ENCODE data around the gene CCL4L2.
"Not testable (repeated sequence)": the region's sequence is repeated elsewhere in the genome, so short reads cannot be mapped to it uniquely, and the experiment has no call there.

Gene CCL4L2

DNA sequence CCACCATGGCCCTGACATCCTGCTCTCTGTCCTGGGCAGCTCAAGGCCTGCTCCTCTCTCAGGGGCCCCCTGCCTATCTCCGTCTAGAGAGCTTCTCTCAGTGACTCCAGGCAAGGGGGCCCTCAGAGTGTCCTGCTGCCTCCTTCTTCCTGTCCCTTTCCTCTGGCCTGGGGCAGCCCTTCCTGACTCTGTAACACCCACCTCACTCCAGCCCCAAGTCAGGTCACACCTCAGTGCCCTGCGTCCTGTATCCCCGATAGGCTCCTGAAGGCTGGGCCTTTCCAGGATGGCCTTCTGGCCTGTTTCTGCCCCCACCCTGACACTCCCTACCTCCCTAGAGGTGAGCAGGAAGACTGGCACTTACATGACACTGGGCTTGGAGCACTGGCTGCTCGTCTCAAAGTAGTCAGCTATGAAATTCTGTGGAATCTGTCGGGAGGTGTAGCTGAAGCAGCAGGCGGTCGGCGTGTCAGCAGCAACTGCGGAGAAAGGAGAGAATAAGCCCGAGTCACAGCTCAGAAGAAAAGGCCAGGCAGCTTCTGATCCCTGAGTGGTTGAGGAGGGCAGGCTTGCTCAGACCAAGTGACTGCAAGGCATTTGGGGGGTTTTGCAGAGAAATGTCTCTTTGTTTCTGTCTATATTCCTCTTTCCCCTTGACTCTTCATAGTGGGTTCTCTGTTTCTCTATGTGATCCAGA lies 15.3 kb upstream of the CCL4L2 start:
- no peak overlapping the region for H3K4me3 ChIP-seq (ENCODE audit: low read depth, low read length)
- DNase-seq (ENCODE audit: low read depth, low spot score), result no peak
- TF ChIP-seq, protein P1, sequence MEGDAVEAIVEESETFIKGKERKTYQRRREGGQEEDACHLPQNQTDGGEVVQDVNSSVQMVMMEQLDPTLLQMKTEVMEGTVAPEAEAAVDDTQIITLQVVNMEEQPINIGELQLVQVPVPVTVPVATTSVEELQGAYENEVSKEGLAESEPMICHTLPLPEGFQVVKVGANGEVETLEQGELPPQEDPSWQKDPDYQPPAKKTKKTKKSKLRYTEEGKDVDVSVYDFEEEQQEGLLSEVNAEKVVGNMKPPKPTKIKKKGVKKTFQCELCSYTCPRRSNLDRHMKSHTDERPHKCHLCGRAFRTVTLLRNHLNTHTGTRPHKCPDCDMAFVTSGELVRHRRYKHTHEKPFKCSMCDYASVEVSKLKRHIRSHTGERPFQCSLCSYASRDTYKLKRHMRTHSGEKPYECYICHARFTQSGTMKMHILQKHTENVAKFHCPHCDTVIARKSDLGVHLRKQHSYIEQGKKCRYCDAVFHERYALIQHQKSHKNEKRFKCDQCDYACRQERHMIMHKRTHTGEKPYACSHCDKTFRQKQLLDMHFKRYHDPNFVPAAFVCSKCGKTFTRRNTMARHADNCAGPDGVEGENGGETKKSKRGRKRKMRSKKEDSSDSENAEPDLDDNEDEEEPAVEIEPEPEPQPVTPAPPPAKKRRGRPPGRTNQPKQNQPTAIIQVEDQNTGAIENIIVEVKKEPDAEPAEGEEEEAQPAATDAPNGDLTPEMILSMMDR (IDR thresholded peaks at IDR 0.05; ENCODE audit: low read depth, low read length), result no peak
- in situ Hi-C loops (cut with HindIII; ENCODE audit: low sequenced_read_pairs), result no loop called here

DNA sequence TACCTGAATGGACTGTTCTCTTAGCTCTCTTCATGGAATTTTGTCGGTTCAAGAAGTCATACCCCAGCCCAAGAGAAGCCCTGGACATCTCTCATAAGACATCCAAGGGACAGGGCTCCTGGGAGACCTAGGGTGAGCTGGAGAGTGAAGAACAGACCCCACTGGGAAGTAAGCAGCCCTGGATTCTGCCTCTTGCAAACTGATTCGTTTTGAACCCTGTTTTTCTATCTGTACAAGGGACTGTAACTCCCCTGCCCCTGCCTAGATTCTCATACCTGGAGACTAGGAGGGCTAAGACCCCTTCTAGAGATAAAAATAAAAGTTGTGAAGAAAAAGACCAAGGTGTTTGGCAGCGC lies 14.8 kb upstream of the CCL4L2 start:
- in situ Hi-C loops (cut with HindIII; ENCODE audit: low sequenced_read_pairs), result no loop called here
- TF ChIP-seq, protein P1 (IDR thresholded peaks at IDR 0.05; ENCODE audit: low read depth, low read length), result no peak
- DNase-seq (ENCODE audit: low read depth, low spot score), result no peak
- no peak overlapping the region for H3K4me3 ChIP-seq (ENCODE audit: low read depth, low read length)

DNA sequence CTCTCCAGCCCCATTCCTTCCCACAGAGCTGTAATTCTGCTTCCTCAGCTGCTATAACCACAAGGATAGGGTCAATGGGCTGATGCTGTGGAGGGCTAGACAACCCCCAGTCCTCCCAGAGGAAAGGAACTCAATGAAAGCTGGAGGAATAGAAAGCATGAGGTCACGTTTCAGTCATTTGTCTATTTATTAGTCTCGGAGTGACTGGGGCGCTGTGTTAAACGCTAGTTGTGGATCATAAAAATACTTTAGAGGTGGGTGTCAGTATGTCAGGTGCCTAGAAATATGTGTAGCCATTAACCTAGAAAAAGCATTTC lies 13.5 kb upstream of the CCL4L2 start:
- DNase-seq (ENCODE audit: low read depth, low spot score), result no peak
- H3K4me3 ChIP-seq (ENCODE audit: low read depth, low read length), result no peak overlapping the region
- in situ Hi-C loops (cut with HindIII; ENCODE audit: low sequenced_read_pairs), result no loop called here
- TF ChIP-seq, protein P1 (IDR thresholded peaks at IDR 0.05; ENCODE audit: low read depth, low read length), result no peak

DNA sequence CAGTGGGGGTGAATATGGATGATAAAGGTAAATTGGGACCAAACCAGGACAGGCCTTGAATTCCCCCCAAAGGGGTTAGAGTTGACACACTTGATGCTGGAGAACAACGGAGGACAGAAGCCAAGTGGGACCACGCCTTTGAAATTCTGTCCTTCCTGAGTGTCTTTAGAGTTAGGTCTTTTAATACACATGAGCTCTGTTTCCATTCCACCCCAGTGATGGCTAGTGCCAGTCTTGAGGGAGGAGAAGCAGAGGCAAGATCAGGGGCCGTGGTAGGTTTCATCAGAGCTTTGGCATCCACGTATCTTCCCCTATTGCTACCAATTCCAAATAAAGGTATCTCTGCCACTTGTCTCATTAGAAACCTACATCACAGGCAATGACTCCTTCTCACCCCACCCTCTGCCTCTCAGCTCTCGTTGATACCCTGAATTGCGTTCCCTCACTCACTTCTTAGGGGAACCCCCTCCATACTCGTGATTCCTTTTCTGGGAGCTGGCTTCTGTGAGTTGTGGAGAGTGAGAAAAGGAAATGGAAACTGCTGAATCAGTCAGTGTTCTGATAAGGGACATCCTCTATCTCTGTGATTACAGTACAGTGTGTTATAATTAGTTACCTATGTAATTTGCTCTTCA lies 11.9 kb upstream of the CCL4L2 start:
- in situ Hi-C loops (cut with HindIII; ENCODE audit: low sequenced_read_pairs), result no loop called here
- TF ChIP-seq, protein P1 (IDR thresholded peaks at IDR 0.05; ENCODE audit: low read depth, low read length), result no peak
- DNase-seq (ENCODE audit: low read depth, low spot score), result no peak
- no peak overlapping the region for H3K4me3 ChIP-seq (ENCODE audit: low read depth, low read length)

DNA sequence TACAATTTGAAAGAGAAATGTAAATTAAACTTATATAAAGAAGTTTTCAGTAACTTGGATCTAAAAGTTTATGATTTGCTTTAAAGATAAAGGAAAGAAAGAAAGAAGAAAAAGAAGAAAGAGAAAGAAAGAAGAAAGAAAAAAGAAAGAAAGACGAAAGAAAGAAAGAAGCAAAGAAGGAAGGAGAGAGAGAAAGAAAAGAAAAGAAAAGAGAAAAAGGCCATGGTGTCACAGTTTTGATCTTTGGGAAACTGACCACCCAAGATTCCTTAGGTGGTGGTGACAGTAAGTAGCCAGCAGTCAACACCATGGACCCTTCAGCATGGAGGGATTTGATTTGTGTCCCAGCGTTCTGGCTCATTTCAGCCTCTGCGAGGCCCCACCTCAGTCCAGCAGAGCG lies 9.8 kb upstream of the CCL4L2 start:
- DNase-seq (ENCODE audit: low read depth, low spot score); in situ Hi-C loops (cut with HindIII; ENCODE audit: low sequenced_read_pairs); H3K4me3 ChIP-seq (ENCODE audit: low read depth, low read length): not testable (repeated sequence)

DNA sequence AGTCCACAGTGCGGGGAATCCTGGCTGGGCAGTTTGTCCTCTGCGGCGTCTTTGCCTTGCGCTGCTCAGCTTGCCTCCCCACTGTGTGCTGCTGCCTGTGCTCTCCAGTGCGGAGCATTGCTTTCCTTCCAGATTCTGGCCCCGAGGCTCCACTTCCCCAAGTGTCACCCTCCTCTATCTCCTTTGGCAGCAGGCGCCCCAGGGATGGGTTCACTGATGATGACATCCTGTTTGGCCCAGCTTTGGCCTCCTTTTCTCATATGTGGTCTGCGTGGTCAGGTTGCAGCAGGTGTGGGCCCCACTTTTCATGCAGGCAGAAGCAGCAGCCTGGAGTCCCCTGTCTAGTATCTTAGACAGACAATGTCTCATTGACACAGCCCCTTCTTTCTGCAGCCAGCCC lies 9.4 kb upstream of the CCL4L2 start:
- H3K4me3 ChIP-seq (ENCODE audit: low read depth, low read length); DNase-seq (ENCODE audit: low read depth, low spot score); in situ Hi-C loops (cut with HindIII; ENCODE audit: low sequenced_read_pairs): not testable (repeated sequence)

DNA sequence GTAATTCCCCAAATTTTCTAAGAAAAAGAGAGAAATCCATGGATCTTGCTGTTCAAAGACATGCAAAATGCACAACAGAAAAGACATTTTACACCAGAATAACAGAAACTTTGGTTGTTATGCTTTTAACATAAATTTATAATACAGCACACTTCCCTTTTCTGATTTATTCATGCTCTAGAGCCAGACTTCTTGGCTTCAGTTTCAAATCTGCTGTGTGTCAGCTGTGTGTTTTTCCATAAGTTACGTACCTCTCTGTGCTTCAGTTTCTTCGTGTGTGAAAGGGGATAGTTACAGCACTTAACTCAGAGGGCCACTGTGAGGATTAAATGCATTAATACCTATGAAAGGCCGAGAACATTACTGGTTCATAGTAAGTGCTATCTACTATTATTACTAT lies 7.5 kb upstream of the CCL4L2 start:
- no peak for DNase-seq (ENCODE audit: low read depth, low spot score)
- H3K4me3 ChIP-seq (ENCODE audit: low read depth, low read length), result no peak overlapping the region
- in situ Hi-C loops (cut with HindIII; ENCODE audit: low sequenced_read_pairs), result no loop called here
- TF ChIP-seq, protein P1 (IDR thresholded peaks at IDR 0.05; ENCODE audit: low read depth, low read length), result no peak
